HG03439 (cell line): Measurements from ENCODE around the gene AP1S3.
"Not testable (repeated sequence)": the region's sequence is repeated elsewhere in the genome, so short reads cannot be mapped to it uniquely, and the experiment has no call there.

Experiments used
- ATAC-seq: cut with Tn5 transposase; IDR thresholded peaks from one replicate; pipeline ENCODE4 v1.9.1; 2021; ENCODE audit warnings: mild to moderate bottlenecking, moderate library complexity; ENCODE audit not compliant: unreplicated experiment

Gene AP1S3

DNA sequence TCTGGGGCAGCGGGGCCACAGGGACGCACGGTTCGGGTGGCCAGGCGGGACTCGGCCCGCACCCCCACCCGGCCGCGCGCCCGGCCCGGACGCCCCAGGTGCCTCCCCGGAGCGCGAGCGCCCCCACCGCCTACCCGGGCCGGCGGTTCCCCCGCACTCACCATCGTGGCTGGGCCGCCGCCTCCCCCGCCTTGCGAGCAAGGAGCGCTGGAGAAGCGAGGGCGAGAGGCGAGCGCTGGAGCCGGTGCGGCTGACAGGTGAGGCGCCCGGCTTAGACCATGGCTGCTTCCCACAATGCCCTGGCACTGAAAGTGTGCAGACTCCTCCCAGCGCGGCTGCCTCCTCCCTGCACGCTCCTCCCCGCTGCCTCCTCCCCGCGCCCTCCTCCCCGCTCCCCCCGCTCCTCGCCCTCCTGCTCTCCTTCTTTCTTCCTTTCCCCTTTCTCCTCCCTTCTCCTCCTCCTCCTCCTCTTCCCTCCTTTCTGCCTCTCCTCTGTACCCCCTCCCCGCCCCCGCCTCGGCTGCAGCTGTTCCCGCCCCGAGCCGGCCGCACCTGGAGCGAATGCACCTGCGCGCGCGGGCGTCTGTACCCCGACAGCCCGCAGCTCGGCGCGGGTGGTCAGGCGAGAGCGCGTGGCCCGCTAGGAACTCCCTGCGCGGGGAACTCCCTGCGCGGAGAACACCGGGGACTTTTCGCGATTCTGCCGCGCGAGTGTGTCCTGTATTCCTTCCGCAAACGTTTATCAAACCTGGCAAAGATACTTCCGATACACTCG is at the start of gene AP1S3:
Gene AP1S3, minus strand, starts transcription at position 296 of the 775 bp plus-strand sequence. Its CDS starts 132 bp downstream, at position 164.
- peak; percentile 74 for ATAC-seq

DNA sequence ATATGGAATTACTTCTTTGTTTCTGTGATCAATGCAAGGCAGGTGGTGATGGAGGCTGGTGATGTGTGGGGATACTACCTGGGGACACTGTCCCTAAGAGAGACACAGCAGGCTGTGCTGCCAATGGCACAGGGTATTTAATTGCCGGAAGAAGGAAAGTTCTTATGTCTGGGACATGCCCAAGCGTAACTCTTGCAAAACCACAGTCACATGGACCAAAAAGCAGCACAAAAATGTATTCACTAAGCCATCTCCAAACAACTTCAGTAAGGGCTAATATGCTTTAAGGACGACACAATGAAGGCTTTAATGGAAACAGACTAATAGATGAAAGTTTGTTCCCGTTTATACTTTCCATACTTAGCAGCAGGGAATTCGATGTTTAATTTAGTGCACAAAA is 49.7 kb upstream of the AP1S3 start:
- ATAC-seq: no peak

- ATAC-seq: no peak
Observed at GRCh38 chr2:223886726-223887125, 49.3 kb upstream of the AP1S3 start.

DNA sequence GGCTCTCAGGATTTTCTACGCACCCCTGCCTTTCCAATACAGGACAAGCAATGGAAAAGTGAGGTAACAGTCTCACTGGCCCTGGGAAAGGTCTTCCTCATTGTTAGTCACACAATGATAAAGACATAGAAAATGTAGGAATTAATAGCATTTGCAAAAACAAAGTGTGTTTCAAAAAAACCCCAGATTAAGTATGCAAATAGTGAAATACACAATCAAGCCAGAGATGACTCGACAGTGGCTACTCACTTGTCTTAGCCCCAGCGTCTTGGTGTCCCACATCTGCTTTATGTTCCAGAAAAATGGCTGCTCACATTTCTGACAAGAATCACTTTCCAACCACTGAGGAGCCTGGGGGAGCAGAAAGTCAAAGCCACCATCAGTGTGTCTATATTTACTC is 47.0 kb upstream of the AP1S3 start:
- ATAC-seq: peak; percentile 85

- no peak for ATAC-seq
Observed at GRCh38 chr2:223882715-223883114, 45.3 kb upstream of the AP1S3 start.

DNA sequence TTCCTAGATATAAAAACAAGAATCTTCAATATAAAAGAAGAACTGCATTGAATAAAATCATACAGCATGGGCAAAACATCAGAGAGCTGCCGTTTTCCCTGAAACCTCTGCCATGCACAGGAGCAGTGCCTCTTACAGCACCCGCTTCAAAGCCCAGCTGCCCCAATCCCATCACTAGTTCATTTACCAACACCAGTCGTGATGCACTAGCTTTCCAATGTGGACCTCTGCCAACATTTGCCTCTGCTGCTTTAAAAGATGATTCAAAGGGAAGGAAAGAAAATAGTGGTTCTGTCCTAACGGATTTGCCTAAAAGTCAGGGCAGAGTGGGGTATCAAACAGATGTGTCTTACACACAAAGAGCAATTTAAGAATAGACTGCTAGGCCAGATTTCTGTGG is 43.4 kb upstream of the AP1S3 start:
- no peak for ATAC-seq

- no peak for ATAC-seq
Observed at GRCh38 chr2:223877721-223878410, 40.5 kb upstream of the AP1S3 start.

- no peak for ATAC-seq
Observed at GRCh38 chr2:223873672-223874071, 36.3 kb upstream of the AP1S3 start.

DNA sequence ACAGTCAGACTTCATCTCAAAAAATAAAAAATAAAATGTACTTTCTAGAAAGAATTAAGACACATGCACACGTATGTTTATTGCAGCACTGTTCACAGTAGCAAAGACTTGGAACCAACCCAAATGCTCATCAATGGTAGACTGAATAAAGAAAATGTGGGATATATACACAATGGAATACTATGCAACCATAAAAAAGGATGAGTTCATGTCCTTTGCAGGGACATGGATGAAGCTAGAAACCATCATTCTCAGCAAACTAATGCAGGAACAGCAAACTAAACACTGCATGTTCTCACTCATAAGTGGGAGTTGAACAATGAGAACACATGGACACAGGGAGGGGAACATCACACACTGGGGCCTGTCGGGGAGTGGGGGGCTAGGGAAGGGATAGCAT is 35.4 kb upstream of the AP1S3 start:
- not testable (repeated sequence) for ATAC-seq

DNA sequence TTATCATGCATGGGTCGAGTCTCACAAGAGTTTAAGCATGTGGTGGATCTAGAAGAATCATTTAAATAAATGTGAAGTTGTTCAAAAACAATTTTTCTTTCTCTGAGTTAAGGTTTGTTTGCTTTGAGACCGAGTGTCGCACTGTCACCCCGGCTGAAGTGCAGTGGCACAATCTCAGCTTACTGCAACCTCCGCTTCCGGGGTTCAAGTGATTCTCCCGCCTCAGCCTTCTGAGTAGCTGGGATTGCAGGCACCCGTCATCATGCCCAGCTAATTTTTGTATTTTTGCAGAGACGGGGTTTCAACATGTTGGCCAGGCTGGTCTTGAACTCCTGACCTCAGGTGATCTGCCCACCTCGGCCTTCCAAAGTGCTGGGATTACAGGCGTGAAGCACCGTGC is 34.3 kb upstream of the AP1S3 start:
- ATAC-seq: not testable (repeated sequence)

DNA sequence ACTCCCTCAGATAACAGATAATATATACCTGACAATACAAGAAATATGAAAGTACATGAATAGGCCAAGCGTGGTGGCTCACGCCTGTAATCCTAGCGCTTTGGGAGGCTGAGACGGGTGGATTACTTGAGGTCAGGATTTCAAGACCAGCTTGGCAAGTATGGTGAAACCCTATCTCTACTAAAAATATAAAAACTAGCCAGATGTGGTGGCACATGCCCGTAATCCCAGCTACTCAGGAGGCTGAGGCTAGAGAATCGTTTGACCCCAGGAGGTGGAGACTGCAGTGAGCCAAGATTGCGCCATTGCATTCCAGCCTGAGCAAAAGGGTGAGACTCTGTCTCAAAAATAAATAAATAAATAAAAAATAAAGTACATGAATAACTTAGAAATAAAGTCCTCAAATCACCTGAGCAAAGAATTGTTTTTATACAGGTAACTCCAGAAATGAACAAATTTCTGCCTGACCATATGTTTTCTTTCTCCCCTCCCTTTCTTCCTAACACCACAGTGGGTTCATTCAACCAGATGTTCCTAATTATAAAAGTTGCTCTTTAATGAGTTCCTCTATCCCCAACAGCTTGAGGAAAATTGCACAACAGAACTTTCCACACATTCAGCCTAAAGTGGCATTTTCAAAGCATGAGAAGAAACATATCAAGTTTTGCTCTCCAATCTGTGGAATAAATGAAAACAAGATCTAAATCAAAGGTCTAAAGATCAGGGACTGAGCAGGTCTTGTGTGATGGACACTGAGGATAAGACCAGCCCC is 33.6 kb upstream of the AP1S3 start:
- ATAC-seq: no peak

DNA sequence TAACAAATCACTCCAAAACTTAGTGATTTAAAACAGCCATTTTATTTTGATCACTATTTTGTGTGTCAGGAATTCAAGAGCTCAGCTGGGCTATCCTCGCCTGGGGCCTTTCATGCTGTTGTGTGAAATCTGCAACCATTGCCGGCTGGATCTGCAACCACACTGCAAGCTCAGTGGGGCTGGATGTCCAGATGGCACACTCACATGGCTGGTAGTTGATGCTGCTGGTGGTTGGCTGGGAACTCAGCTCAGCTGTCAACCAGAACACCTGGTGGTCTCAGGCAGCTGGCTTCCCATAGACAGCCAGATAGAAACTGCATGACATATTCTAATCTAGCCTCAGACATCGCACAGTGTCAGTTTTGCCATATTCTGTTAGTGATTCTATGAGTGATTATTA is 30.6 kb upstream of the AP1S3 start:
- ATAC-seq: no peak

DNA sequence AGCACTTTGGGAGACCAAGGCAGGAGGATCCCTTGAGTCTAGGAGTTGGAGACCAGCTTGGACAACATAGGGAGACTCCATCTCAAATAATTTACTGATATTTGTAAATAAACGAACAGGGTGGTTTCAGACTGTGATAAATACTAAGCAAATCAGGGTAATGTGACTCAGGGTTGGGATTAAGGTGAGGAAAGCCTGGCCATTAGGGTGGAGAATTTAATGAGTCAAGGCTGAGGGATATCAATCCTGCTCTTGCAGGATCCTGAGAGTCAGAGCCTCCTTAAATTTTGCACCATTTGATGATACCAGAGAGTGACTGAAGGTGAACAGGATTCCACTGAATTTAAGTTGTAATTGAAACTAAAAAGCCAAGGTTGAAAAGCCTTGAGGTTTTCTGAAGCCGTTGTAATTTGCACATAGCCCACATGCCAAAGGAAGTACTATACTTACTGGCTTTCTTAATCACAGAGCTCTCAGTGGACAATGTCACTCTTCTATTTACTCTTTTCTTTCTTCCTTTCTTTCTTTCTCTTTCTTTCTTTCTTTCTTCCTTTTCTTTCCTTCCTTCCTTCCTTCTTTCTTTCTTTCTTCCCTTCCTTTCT is 28.6 kb upstream of the AP1S3 start:
- no peak for ATAC-seq

GRCh38 chr2:223865124-223865523 is 27.7 kb upstream of the AP1S3 start:
- ATAC-seq: no peak

DNA sequence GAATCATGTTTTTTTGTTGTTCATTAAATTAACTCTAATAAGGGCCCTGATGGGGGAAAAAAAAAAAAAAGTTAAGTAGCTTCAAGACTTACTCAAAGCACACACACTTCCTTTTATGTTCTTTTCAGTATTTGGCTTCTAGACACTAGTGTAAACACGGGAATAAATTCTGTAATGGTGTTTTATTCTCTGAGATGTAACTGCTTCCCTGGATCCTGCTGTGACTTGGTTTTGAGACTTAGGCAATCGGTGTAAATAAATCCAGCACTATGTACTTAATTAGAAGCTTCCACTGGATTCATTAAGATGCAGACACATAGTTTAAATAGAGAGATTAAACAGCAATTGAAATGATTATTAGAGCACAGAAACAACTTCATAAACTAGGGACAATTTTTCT is 26.1 kb upstream of the AP1S3 start:
- ATAC-seq: no peak

DNA sequence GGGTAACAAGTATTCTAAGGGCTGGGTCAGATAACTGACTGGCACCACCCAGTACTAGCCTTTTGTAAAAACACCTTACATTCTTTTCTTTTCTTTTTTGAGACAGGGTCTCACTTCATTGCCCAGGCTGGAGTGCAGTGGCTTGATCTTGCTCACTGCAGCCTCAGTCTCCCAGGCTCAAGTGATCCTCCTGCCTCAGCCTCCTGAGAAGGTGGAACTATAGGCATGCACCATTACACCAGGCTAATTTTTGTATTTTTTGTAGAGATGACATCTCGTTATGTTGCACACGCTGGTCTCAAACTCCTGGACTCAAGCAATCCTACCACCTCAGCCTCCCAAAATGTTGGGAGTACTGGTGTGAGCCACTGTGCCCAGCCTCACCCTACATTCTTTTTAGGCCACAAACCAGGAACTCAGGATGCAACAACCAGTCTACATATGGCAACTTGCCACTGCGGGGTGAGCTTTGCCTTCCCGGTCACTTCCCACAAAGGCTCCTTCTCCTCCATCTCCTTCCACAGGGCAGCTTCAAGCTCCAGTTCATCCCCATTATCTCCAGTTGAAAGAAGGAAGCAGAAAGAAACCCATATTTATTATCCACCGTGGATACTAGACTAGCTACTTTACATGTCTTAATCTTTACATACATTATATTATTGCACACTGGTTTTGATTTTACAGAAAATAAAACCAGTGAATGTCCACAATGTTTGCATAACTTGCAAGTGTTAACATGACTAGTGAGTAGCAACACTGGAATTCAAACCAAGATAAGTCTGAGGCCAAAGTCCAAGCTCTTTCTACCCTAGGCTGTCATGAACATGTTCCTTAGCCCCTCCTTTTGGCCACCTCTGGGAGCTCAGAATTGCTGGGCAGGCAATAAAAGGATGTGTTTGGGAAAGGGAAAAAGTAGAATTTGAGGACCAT is 23.7 kb upstream of the AP1S3 start:
- ATAC-seq: no peak

DNA sequence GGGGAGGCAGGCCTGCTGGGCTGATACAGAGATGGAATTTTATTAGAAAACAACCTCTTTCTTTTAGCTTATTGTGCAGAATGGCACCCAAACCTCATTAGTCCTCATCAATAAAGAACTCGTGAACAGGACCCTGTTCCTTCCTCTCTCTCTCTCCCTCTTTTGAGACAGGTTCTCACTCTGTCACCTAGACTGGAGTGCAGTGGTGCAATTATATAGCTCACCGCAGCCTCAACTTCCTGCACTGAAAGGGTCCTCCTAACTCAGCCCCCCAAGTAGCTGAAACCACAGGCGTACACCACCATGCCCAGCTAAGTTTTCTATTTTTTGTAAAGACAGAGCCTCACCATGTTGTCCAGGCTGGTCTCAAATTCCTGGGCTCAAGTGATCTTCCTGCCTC is 21.7 kb upstream of the AP1S3 start:
- no peak for ATAC-seq

DNA sequence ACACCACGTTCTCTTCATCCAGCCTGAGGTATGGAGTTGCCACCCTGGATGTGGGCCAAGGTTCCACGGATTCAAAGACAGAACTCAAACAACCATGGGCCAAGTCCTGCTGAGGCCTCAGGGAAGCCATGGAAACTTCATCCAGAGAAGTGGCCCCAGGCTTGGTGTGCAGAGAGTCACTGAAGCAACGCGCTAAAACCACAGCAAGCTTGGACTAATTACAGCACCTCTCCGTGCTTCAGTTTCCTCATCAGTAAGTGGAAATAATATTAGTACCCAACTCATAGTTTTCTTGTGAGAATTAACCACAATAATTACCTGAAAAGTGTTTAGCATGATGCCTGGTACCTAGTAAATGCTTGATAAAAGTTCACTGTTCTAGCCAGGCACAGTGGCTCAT is 19.2 kb upstream of the AP1S3 start:
- no peak for ATAC-seq

GRCh38 chr2:223856021-223856420 is 18.6 kb upstream of the AP1S3 start:
- no peak for ATAC-seq

GRCh38 chr2:223855426-223855825 is 18.0 kb upstream of the AP1S3 start:
- no peak for ATAC-seq
